Measurements from ENCODE around the gene EIF2B5.

DNA sequence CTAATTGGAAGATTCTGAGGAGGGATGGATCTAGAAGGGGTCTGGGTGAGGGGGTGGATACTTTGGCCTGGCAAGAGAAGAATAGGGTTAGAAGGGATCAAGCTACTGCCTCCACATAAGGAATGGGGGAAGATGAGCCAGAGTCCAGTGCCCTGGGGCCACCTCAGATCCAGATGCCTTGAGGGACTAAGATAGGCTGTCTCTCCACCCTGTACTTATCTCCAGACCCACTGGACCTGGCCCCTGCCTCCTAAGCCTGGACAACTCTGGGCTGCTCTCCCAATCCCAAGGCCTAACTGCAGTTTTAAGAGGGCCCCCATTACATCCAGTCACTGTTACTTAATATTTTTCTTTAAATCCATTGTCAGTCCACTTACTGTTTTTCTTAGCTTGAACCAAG lies 22.0 kb downstream of the EIF2B5 start:
- TF ChIP-seq CTCF (IDR thresholded peaks at IDR 0.05), result no peak
- TF ChIP-seq POLR2A (IDR thresholded peaks at IDR 0.05), result no peak
